GM12892 (cell line): ENCODE results near the gene C15orf61.
A peak's percentile ranks its signal among the peaks of the same experiment; 100 is the strongest.

Experiments used
- DNase-seq: peaks from one replicate; pipeline ENCODE4 v3.0.0; 2011; ENCODE audit not compliant: insufficient read length
- FAIRE-seq: peaks from 2 replicates; lab custom pipeline; 2011; peaks lifted over from hg19 to GRCh38; lab: Jason Lieb, UNC
- POLR2A ChIP-seq: IDR thresholded peaks from 2 replicates; pipeline ENCODE4 v1.6.1; 2011; ENCODE audit warnings: low read depth, low read length, control low read depth
- POLR2AphosphoS5 ChIP-seq: IDR thresholded peaks from 2 replicates; pipeline ENCODE4 v1.6.1; 2011; ENCODE audit warnings: low read depth, low read length, control low read depth
- TAF1 ChIP-seq: IDR thresholded peaks from 2 replicates; pipeline ENCODE4 v1.6.1; 2011; ENCODE audit warnings: low read depth, mild to moderate bottlenecking, control low read depth, low read length, borderline replicate concordance

C15orf61 gene

DNA sequence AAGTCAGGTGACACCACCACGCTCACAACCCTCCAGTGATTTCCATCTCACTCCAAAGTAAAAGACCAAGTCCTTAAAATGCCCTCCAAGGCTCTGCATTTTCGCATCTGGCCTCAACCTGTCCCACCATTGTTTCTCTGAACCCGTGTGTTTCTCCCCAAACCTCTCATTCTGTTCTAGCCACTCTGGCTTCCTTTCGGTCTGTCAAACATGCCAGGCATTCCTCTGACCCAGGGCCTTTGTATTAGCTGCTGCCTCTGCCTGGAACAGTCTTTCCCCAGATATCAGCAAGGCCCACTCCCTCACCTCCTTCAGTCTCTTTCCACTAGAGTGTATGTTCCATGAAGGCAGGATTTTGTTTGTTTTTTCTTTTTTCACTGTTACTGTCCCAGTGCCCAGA lies 37.6 kb downstream of the C15orf61 start:
- DNase-seq (no peak), FAIRE-seq (no peak)
- TF ChIP-seq TAF1: no peak
- no peak for TF ChIP-seq POLR2AphosphoS5
- TF ChIP-seq POLR2A: no peak

- DNase-seq (no peak), FAIRE-seq (no peak)
- TF ChIP-seq POLR2AphosphoS5: no peak
- no peak for TF ChIP-seq TAF1
Observed at GRCh38 chr15:67559158-67559557, 38.2 kb downstream of the C15orf61 start.

DNA sequence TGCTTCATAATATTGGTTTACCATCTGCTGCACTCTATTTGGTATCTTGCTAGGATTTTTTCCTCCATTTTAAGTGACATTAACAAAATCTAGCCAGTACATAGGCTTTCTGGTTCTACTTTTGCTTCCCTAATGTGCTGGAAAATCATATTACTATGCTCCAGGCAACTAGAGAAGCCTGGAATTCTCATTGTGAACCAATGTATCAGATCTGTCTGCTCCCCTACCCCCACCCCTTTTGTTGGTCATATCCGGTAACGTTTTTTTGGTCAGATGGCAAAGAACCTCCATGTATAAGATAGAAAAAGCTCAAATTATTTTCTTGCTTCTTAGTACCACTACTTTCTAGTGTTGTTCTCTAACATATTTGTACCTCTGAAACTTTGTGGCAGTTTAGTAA lies 38.6 kb downstream of the C15orf61 start:
- no peak for FAIRE-seq
- TF ChIP-seq POLR2A (no peak), TAF1 (no peak), POLR2AphosphoS5 (no peak)

DNA sequence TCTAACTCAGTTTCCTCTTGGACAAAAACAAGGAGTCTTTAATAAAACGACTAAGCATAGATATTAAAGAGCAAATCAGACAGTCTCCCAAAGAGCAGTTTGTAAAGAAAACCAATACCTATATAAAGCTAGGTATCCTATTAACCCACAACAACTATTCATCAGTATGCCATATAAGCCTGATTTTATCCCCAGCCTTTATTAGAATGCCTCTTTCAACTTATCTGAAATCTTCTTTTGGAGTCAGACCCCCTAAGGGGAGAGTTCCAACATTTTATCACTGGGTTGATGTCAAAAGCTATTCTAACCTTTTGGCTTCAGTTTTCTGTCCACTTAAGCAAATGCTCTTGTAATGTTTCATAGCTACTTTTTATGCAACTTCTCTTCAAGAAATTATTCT lies 39.4 kb downstream of the C15orf61 start:
- FAIRE-seq: no peak
- no peak for TF ChIP-seq TAF1
- TF ChIP-seq POLR2AphosphoS5: no peak
- no peak for TF ChIP-seq POLR2A
- DNase-seq: no peak

More for the DNA sequence above, 38.6 kb downstream of the C15orf61 start:
- no peak for DNase-seq

DNA sequence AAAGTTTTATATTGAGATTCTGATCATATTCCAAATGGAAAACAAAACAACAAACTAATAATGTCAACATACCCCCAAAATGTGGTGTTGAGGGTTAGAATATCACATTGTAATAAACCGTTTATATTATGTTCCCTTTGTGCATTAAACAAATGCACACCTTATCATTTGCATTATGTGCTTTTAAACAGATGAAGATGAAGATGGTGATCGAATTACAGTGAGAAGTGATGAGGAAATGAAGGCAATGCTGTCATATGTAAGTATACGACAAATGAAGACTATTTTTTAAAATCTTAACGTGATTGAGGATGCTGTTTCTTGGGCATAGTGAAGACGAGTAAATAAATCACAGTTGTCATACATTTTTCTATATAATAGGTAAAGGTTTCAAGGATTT lies 42.2 kb downstream of the C15orf61 start:
- no peak for TF ChIP-seq TAF1
- TF ChIP-seq POLR2A: no peak
- no peak for TF ChIP-seq POLR2AphosphoS5
- DNase-seq (no peak), FAIRE-seq (peak; percentile 71)

DNA sequence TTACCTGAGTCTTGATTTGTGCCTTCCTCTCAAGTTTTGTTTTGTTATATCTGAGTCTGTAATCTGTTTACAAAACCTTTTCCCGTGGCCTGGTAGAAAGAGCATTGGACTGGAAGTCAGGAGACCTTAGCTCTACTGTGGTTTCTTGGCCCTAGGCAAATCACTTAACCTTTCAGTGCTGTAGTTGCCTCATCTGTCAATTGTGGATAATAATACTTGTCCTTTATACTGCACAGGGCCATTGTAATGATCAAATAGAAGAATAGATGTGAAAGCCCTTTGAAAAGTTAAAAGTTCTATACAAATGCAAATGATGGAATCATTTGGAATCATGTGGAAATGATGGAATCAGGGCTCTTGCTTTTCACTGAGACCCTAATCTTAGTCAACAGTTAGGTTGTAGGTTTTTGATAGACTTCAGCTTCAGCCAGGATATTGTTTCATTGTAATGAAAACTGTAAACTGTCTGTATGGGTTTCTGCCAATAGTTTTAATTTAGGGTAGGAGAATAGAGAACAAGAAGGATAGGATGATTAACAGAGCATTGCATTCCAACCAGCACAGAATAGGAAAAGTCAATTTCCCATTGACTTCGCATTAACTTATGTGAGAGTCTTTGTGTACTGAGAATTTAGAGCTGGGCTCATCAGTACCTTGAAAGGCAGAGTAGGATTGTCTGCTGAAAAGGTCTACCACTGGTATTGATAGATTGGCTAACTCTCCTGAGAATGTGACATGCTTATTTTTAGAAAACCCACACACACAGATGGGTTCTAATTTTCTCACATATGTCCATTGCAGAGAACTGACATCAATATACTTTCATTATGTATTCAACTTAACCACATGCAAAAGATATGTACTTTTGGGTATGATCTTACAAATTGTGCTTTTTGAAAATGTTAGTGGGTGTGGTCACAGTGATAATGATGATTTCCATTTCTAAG lies 43.4 kb downstream of the C15orf61 start:
- no peak for TF ChIP-seq TAF1
- TF ChIP-seq POLR2AphosphoS5: no peak
- no peak for TF ChIP-seq POLR2A
- no peak for DNase-seq
- FAIRE-seq: peak; percentile 86

DNA sequence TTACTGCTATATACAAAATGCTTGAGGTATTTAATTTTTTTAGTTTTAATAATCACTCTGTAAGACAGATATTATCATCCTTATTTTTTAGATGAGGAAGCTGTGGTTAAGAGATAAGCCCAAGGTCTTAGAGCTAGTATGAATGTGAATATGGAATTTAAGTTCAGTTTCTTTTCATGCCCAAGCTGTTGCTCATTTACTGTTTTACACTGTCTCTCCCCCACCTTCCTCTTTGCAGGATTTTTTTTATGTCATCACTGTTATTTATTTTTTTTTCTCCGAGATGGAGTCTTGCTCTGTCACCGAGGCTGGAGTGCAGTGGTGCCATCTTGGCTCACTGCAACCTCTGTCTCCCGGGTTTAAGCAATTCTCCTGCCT lies 44.0 kb downstream of the C15orf61 start:
- FAIRE-seq (no peak), DNase-seq (no peak)
- TF ChIP-seq POLR2A (no peak), POLR2AphosphoS5 (no peak)

GRCh38 chr15:67569668-67570067 lies 48.7 kb downstream of the C15orf61 start:
- DNase-seq (no peak), FAIRE-seq (no peak)
- TF ChIP-seq POLR2A: no peak
- no peak for TF ChIP-seq POLR2AphosphoS5
- no peak for TF ChIP-seq TAF1

GRCh38 chr15:67570875-67571647 lies 50.1 kb downstream of the C15orf61 start:
- FAIRE-seq (no peak), DNase-seq (no peak)
- no peak for TF ChIP-seq TAF1
- TF ChIP-seq POLR2AphosphoS5: no peak
- TF ChIP-seq POLR2A: no peak

- FAIRE-seq (no peak), DNase-seq (no peak)
Observed at GRCh38 chr15:67571648-67572415, 50.9 kb downstream of the C15orf61 start.

GRCh38 chr15:67573194-67573593 lies 52.3 kb downstream of the C15orf61 start:
- peak; percentile 24 for FAIRE-seq

More at GRCh38 chr15:67571648-67572415, 50.9 kb downstream of the C15orf61 start:
- TF ChIP-seq POLR2A (no peak), TAF1 (no peak), POLR2AphosphoS5 (no peak)

More at GRCh38 chr15:67573194-67573593, 52.3 kb downstream of the C15orf61 start:
- DNase-seq: no peak
- TF ChIP-seq POLR2AphosphoS5: no peak
- TF ChIP-seq POLR2A: no peak
- no peak for TF ChIP-seq TAF1
